WI38 (cell line): Measurements from ENCODE around the gene HTT-AS.

Source experiments
- H3K4me3 ChIP-seq: 2 replicates; pipeline ENCODE4 v1.5.1; 2011; ENCODE audit warnings: low read depth, mild to moderate bottlenecking, control low read depth, low read length
- TF ChIP-seq, protein P1 (sequence below): IDR thresholded peaks from 2 replicates; pipeline ENCODE4 v1.5.1; 2012; ENCODE audit warnings: low read depth, mild to moderate bottlenecking, control low read depth, low read length

The HTT-AS gene

DNA sequence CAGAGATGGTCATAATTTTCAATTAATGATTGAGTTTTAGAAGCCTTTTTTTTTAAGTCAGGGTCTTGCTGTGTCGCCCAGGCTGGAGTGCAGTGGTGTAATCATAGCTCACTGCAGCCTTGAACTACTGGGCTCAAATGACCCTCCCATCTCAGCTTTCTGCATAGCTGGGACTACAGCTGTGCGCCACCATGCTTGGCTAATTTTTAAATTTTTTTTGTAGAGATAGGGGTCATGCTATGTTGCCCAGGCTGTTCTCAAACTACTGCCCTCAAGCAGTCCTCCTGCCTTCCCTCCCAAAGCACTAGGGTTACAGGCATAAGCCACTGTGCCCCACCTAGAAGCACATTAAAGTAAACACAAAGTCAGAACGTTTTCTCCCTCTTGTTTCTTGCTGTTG lies 51.7 kb downstream of the HTT-AS start:
- TF ChIP-seq, protein P1, sequence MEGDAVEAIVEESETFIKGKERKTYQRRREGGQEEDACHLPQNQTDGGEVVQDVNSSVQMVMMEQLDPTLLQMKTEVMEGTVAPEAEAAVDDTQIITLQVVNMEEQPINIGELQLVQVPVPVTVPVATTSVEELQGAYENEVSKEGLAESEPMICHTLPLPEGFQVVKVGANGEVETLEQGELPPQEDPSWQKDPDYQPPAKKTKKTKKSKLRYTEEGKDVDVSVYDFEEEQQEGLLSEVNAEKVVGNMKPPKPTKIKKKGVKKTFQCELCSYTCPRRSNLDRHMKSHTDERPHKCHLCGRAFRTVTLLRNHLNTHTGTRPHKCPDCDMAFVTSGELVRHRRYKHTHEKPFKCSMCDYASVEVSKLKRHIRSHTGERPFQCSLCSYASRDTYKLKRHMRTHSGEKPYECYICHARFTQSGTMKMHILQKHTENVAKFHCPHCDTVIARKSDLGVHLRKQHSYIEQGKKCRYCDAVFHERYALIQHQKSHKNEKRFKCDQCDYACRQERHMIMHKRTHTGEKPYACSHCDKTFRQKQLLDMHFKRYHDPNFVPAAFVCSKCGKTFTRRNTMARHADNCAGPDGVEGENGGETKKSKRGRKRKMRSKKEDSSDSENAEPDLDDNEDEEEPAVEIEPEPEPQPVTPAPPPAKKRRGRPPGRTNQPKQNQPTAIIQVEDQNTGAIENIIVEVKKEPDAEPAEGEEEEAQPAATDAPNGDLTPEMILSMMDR: no peak
- H3K4me3 ChIP-seq: no peak overlapping the region

DNA sequence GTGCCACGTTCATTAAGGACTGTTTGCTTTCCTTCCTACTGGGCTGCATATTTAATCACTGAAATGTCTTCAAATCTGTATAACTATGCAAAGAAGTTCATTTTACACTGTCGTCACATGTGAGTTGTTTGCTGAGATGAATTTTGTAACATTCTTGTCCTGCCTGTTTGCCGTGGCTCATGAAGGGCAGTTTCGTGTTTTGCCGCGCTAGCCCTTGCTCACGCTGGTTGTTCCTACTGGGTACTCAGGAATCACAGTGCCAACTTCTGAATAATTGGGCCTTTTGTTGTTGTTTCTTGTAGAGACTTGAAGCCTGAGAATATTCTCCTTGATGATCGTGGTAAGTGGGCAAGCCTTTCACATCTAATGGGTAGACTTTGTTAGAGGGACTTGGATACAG lies 52.2 kb downstream of the HTT-AS start:
- TF ChIP-seq, protein P1: no peak
- H3K4me3 ChIP-seq: no peak overlapping the region

DNA sequence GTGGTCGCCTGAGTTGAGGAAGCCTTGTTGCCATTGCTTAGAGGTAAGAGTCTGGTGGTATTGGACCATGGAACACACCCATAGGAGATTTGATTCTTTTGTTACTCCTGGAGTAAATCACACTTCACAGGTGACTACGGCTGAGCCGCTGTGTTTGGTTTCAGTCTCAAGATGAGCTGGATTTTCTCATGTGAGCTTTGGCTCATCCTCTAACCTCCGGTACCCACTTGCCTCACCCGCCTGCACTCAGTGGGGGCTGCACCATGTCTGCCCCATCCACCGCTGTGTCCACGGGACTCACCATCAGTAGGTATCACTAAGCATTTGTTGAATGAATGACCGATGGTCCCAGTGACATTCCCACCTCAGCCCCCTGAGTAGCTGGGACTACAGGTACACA lies 52.7 kb downstream of the HTT-AS start:
- TF ChIP-seq, protein P1: no peak
- no peak overlapping the region for H3K4me3 ChIP-seq

DNA sequence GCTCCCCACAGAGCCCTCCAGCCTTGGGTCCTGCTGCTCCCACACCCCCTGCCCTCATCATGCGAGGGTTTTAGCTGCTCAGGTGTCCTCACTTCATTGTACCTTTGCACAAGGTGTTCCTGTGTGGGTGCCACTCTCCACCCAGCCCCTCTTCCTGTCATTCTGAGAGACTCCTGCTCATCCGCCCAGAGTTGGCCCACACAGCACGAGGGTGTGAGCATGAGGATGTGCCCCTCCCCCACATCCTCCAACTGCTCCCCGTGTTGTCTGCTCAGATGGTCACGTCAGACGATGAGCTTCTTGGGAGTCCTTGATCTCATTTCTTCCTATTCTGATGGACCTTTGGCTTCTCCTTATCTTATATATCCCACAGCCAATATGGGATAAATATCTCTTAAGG lies 53.2 kb downstream of the HTT-AS start:
- TF ChIP-seq, protein P1: no peak
- no peak overlapping the region for H3K4me3 ChIP-seq

DNA sequence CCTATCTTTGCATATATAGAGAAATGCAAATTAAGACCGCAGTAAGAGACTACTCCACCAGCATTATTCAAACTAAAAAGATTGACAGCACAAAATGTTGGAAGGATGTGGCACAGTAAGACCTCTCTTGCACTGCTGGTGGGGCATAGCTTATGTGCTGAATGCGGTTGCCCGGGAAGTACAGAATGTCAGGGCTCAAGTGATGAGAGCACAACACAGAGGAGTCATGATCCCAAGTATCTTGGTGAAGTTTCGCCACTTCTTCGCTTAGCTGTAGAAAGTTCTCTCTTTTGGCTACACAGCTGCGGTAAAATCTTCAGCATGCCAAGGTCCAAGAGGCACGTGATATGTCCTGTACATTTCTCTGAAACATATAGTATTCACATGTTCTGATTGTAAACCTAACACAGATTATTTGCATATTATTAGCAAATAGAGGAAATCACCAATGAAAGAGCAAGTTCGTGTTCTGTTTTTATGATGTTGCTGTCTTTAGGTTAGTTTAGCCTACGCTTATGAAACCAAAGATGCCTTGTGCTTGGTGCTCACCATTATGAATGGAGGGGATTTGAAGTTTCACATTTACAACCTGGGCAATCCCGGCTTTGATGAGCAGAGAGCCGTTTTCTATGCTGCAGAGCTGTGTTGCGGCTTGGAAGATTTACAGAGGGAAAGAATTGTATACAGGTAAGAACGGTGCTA lies 55.0 kb downstream of the HTT-AS start:
- TF ChIP-seq, protein P1: no peak
- no peak overlapping the region for H3K4me3 ChIP-seq

DNA sequence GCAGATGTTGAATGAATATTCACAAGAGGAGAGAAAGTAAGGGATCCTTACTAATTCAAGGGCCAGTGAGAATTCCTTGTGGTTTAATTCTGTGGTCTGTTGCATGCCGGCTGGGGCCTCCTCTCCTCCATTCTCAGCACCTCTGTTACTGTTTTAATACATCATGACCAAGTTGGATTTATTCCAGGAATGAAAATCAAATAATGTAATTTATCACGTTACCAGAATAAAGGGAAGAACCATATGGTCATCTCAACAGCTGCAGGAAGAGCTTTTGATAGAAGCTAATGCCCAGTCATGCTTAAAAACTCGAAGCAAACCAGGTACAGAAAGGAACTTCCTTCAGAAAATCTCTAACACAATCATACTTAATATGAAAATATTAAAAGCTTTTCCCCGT lies 56.8 kb downstream of the HTT-AS start:
- no peak overlapping the region for H3K4me3 ChIP-seq
- TF ChIP-seq, protein P1: no peak

DNA sequence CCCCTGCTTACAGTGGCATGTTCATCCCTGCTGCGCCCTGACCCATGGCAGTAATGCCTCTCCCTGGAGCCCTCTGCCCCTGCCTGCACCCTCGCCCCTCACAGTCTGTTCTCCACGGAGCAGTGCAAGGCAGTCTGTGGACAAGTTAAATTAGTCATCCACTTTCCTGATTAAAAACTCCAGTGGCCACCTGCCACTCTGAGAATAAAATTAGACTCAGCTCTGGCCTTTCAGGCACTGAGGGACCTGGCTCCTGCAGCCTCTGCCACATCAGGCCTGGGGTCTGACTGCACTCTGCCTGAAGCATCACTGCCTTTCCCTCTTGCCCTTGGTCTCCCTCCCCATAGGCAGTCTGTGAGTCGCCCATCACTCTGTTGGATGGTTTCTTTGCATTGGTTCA lies 57.4 kb downstream of the HTT-AS start:
- no peak overlapping the region for H3K4me3 ChIP-seq
- TF ChIP-seq, protein P1: no peak
